Caco-2 (cell line): ENCODE measurements around the gene LAMB4. TPM values are rescaled to one million over a fixed set of nuclear protein-coding genes. Genes with fewer than 3 reads are reported as not detected.

Experiments
- BruUV-seq: library from RNA; stranded (reverse); fragments of 400-500 nt; replicated peaks from 2 replicates; lab custom pipeline; 2021; lab: Mats Ljungman, UMichigan
- CTCF ChIA-PET: fragments of 300-600 bp; sonication (Branson Sonifier 250); formaldehyde crosslinking; loops from one replicate; lab custom pipeline; 2022; ENCODE audit warnings: antibody characterized with exemption; lab: Charles Lee
- POLR2A ChIA-PET: fragments of 300-600 bp; sonication (Branson Sonifier 250); formaldehyde crosslinking; loops from one replicate; lab custom pipeline; 2022; ENCODE audit warnings: antibody characterized with exemption; lab: Charles Lee
- DNase-seq, 2 experiments: peaks; one replicate each; pipeline versions ENCODE4 v3.0.0 to v3.0.0-alpha.2; 2020 to 2022
- H3K27me3 ChIP-seq: replicated peaks from 2 replicates; pipeline ENCODE4 v1.6.0; 2011; ENCODE audit warnings: low read length; ENCODE audit not compliant: control insufficient read depth, insufficient read depth
- H3K36me3 ChIP-seq: 2 replicates; pipeline ENCODE4 v1.5.1; 2011; ENCODE audit warnings: low read length; ENCODE audit not compliant: control insufficient read depth, insufficient read depth
- H3K4me1 ChIP-seq: fragments of 250-450 bp; sonication (Bioruptor Pico); 2 replicates; pipeline ENCODE4 v1.5.1; 2020; ENCODE audit warnings: mild to moderate bottlenecking
- H3K4me3 ChIP-seq: 2 replicates; pipeline ENCODE4 v1.5.1; 2011; ENCODE audit warnings: low read depth, mild to moderate bottlenecking, control low read depth, low read length
- H3K9me3 ChIP-seq: fragments of 250-450 bp; sonication (Bioruptor Pico); 2 replicates; pipeline ENCODE4 v1.5.1; 2020; ENCODE audit warnings: mild to moderate bottlenecking, moderate library complexity
- H3K27ac Mint-ChIP-seq: one replicate; pipeline ENCODE4 v1.8.0; 2022; ENCODE audit warnings: mixed read lengths; ENCODE audit not compliant: unreplicated experiment
- H3K27me3 Mint-ChIP-seq: one replicate; pipeline ENCODE4 v1.8.0; 2022; ENCODE audit warnings: mixed read lengths; ENCODE audit not compliant: insufficient read depth, unreplicated experiment
- H3K36me3 Mint-ChIP-seq: one replicate; pipeline ENCODE4 v1.8.0; 2022; ENCODE audit warnings: mild to moderate bottlenecking, mixed read lengths; ENCODE audit not compliant: insufficient read depth, unreplicated experiment
- H3K4me1 Mint-ChIP-seq: one replicate; pipeline ENCODE4 v1.8.0; 2022; ENCODE audit warnings: low read depth, mixed read lengths; ENCODE audit not compliant: unreplicated experiment
- H3K4me3 Mint-ChIP-seq: one replicate; pipeline ENCODE4 v1.8.0; 2022; ENCODE audit warnings: mild to moderate bottlenecking, moderate library complexity, mixed read lengths; ENCODE audit not compliant: unreplicated experiment
- H3K9me3 Mint-ChIP-seq: one replicate; pipeline ENCODE4 v1.8.0; 2022; ENCODE audit warnings: mixed read lengths; ENCODE audit not compliant: unreplicated experiment
- intact Hi-C: fragments of 100-400 bp; cut with micrococcal nuclease; formaldehyde crosslinking; loops from one replicate; pipeline ENCODE4 v1.10.0; 2022; ENCODE audit not compliant: unreplicated experiment
- total RNA-seq: library from RNA; stranded (reverse); gene quantifications from 2 replicates; pipeline ENCODE4 v1.2.3, GENCODE V29; 2022
- TF ChIP-seq, protein P1 (sequence below), 2 experiments: fragments of 200-600 bp in 1 of 2; IDR thresholded peaks; 1 replicate in 1 of 2; 2 replicates in 1 of 2; pipeline versions ENCODE4 v1.5.1 to v1.8.0; 2011 to 2022; ENCODE audit warnings: antibody characterized with exemption in 1 of 2, control low read depth in 1 of 2, inconsistent platforms in 1 of 2, low read depth in 1 of 2, low read length in 1 of 2, mild to moderate bottlenecking in 1 of 2, moderate library complexity in 1 of 2; ENCODE audit not compliant: insufficient read depth in 1 of 2, severe bottlenecking in 1 of 2, unreplicated experiment in 1 of 2

LAMB4 gene
- total RNA-seq, 1 experiment from 2014 or later, result 0.52 TPM

DNA sequence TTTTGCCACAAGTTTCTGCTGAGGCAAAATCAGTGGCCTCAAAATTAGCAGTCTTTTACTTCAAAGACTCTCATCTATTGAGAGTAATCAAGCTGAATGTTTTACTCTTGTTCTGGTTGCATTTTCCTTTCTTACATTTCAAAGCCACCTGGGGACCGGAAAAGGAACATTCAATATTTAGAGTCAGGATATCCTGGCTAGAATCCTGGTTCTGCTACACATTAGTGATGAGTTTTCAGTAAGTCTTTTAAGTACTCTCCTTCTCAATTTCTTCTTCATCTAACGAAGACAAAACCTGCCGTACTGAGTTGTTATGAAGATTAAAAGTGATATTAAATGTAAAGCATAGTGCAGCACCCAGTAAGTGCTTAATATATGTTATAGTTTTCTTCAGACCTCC is 52.5 kb downstream of the LAMB4 start:
- H3K4me3 ChIP-seq, result no peak overlapping the region
- CTCF ChIA-PET, result no interaction called here
- H3K27ac Mint-ChIP-seq, result no peak overlapping the region
- peaks cover 20% of the 10 kb centered on the region for H3K9me3 Mint-ChIP-seq
- H3K36me3 Mint-ChIP-seq, result no peaks in the 10 kb centered on the region
- H3K36me3 ChIP-seq, result no peaks in the 10 kb centered on the region
- H3K4me3 Mint-ChIP-seq, result no peak overlapping the region
- DNase-seq, result no peak
- peaks cover 14% of the 10 kb centered on the region for H3K4me1 ChIP-seq
- POLR2A ChIA-PET, result no interaction called here
- TF ChIP-seq, protein P1, sequence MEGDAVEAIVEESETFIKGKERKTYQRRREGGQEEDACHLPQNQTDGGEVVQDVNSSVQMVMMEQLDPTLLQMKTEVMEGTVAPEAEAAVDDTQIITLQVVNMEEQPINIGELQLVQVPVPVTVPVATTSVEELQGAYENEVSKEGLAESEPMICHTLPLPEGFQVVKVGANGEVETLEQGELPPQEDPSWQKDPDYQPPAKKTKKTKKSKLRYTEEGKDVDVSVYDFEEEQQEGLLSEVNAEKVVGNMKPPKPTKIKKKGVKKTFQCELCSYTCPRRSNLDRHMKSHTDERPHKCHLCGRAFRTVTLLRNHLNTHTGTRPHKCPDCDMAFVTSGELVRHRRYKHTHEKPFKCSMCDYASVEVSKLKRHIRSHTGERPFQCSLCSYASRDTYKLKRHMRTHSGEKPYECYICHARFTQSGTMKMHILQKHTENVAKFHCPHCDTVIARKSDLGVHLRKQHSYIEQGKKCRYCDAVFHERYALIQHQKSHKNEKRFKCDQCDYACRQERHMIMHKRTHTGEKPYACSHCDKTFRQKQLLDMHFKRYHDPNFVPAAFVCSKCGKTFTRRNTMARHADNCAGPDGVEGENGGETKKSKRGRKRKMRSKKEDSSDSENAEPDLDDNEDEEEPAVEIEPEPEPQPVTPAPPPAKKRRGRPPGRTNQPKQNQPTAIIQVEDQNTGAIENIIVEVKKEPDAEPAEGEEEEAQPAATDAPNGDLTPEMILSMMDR (IDR thresholded peaks at IDR 0.05; ENCODE audit: insufficient read depth in 1 of 2, low read depth in 1 of 2, low read length in 1 of 2, severe bottlenecking in 1 of 2, unreplicated experiment in 1 of 2), result no peak
- H3K27me3 Mint-ChIP-seq, result no peaks in the 10 kb centered on the region
- peaks cover 12% of the 10 kb centered on the region for H3K4me1 Mint-ChIP-seq
- no peaks in the 10 kb centered on the region for H3K27me3 ChIP-seq
- no TSS peak for BruUV-seq
- intact Hi-C loops, result no loop called here
- H3K9me3 ChIP-seq, result peaks cover 6% of the 10 kb centered on the region

DNA sequence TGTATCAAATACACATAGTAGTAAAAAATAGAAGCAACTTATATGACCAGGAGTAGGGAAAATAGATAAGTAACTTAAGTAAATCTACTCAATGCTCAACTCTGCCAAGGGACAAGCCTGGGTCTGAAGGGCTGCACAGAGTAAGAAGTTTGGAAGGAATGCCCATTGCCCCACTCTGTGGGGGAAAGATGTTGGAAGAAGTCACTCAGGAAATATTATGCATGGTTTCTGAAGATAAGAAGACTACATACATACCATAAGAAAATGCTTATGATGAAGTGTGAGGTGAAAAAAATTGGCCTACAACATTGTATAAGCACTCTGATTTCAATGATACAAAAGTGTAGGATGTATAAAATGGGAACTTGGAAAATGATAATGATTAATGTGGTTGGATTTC is 54.0 kb downstream of the LAMB4 start:
- Histone ChIP-seq H3K36me3 (no peaks in the 10 kb centered on the region), H3K9me3 (no peaks in the 10 kb centered on the region), H3K4me1 (peaks cover 14% of the 10 kb centered on the region), H3K4me3 (no peak overlapping the region), H3K27me3 (no peaks in the 10 kb centered on the region)
- no peaks in the 10 kb centered on the region for H3K36me3 Mint-ChIP-seq
- H3K4me1 Mint-ChIP-seq, result peaks cover 10% of the 10 kb centered on the region
- H3K9me3 Mint-ChIP-seq, result peaks cover 14% of the 10 kb centered on the region
- no peak overlapping the region for H3K4me3 Mint-ChIP-seq
- ChIA-PET POLR2A (no interaction called here), CTCF (no interaction called here)
- intact Hi-C loops, result no loop called here
- BruUV-seq, result no TSS peak
- no peak for DNase-seq
- TF ChIP-seq, protein P1 (IDR thresholded peaks at IDR 0.05; ENCODE audit: insufficient read depth in 1 of 2, low read depth in 1 of 2, low read length in 1 of 2, severe bottlenecking in 1 of 2, unreplicated experiment in 1 of 2), result no peak
- no peak overlapping the region for H3K27ac Mint-ChIP-seq
- no peaks in the 10 kb centered on the region for H3K27me3 Mint-ChIP-seq

GRCh38 chr7:108073305-108074070 is 56.7 kb downstream of the LAMB4 start:
- H3K27me3 ChIP-seq, result no peaks in the 10 kb centered on the region
- POLR2A ChIA-PET, result no interaction called here
- CTCF ChIA-PET, result no interaction called here
- peaks cover 3% of the 10 kb centered on the region; the same call in 1 of the 2 replicates for H3K4me1 ChIP-seq
- Mint-ChIP-seq H3K27ac (no peak overlapping the region), H3K36me3 (no peaks in the 10 kb centered on the region), H3K4me3 (no peak overlapping the region), H3K27me3 (no peaks in the 10 kb centered on the region), H3K9me3 (no peaks in the 10 kb centered on the region), H3K4me1 (no peaks in the 10 kb centered on the region)
- no peak overlapping the region for H3K4me3 ChIP-seq
- TF ChIP-seq, protein P1 (IDR thresholded peaks at IDR 0.05; ENCODE audit: insufficient read depth in 1 of 2, low read depth in 1 of 2, low read length in 1 of 2, severe bottlenecking in 1 of 2, unreplicated experiment in 1 of 2), result no peak
- no peaks in the 10 kb centered on the region for H3K36me3 ChIP-seq
- no TSS peak for BruUV-seq
- intact Hi-C loops, result no loop called here
- no peak for DNase-seq
- no peaks in the 10 kb centered on the region for H3K9me3 ChIP-seq
